ENCODE data around the gene ACSF3.

ACSF3 gene

GRCh38 chr16:89115216-89115861, 21.7 kb downstream of the ACSF3 start:
- no peak for TF ChIP-seq CTCF (IDR thresholded peaks at IDR 0.05)
- no peaks in the 10 kb centered on the region for H3K4me1 ChIP-seq
- H3K9me3 ChIP-seq (ENCODE audit: control insufficient read depth, low read length), result no peaks in the 10 kb centered on the region
- no peak overlapping the region for H3K4me3 ChIP-seq (ENCODE audit: low read depth, low read length)
- H3K79me2 ChIP-seq, result peaks cover 10% of the 10 kb centered on the region
- no peak overlapping the region for H3K27ac ChIP-seq
- no peaks in the 10 kb centered on the region for H3K27me3 ChIP-seq (ENCODE audit: control insufficient read depth, insufficient read depth, low read length)
- no peak overlapping the region for H3K9ac ChIP-seq
- H3K36me3 ChIP-seq (ENCODE audit: control insufficient read depth, insufficient read depth, low read length), result no peaks in the 10 kb centered on the region
- no peak overlapping the region for H3K4me2 ChIP-seq (ENCODE audit: low read length)
- H2AFZ ChIP-seq, result no peak overlapping the region

- no peaks in the 10 kb centered on the region for H3K9me3 ChIP-seq (ENCODE audit: control insufficient read depth, low read length)
- no peak overlapping the region for H2AFZ ChIP-seq
- peaks cover 12% of the 10 kb centered on the region for H3K79me2 ChIP-seq
- no peak overlapping the region for H3K4me3 ChIP-seq (ENCODE audit: low read depth, low read length)
- no peak for TF ChIP-seq CTCF (IDR thresholded peaks at IDR 0.05)
- no peaks in the 10 kb centered on the region for H3K4me1 ChIP-seq
- H3K36me3 ChIP-seq (ENCODE audit: control insufficient read depth, insufficient read depth, low read length), result no peaks in the 10 kb centered on the region
- H3K9ac ChIP-seq, result no peak overlapping the region
- H3K4me2 ChIP-seq (ENCODE audit: low read length), result no peak overlapping the region
- no peaks in the 10 kb centered on the region for H3K27me3 ChIP-seq (ENCODE audit: control insufficient read depth, insufficient read depth, low read length)
- H3K27ac ChIP-seq, result no peak overlapping the region
Observed at GRCh38 chr16:89116341-89117226, 22.9 kb downstream of the ACSF3 start.

- Histone ChIP-seq H3K9me3 (ENCODE audit: control insufficient read depth, low read length) (no peaks in the 10 kb centered on the region), H3K4me1 (no peaks in the 10 kb centered on the region), H2AFZ (no peak overlapping the region), H3K9ac (no peak overlapping the region), H3K4me2 (ENCODE audit: low read length) (no peak overlapping the region), H3K27me3 (ENCODE audit: control insufficient read depth, insufficient read depth, low read length) (no peaks in the 10 kb centered on the region), H3K4me3 (ENCODE audit: low read depth, low read length) (no peak overlapping the region), H3K27ac (no peak overlapping the region), H3K79me2 (peaks cover 6% of the 10 kb centered on the region), H3K36me3 (ENCODE audit: control insufficient read depth, insufficient read depth, low read length) (no peaks in the 10 kb centered on the region)
- TF ChIP-seq CTCF (IDR thresholded peaks at IDR 0.05), result no peak
Observed at GRCh38 chr16:89117227-89117974, 23.7 kb downstream of the ACSF3 start.

- Histone ChIP-seq H3K9ac (no peak overlapping the region), H3K9me3 (ENCODE audit: control insufficient read depth, low read length) (no peaks in the 10 kb centered on the region), H3K4me3 (ENCODE audit: low read depth, low read length) (no peak overlapping the region), H3K27me3 (ENCODE audit: control insufficient read depth, insufficient read depth, low read length) (no peaks in the 10 kb centered on the region), H3K36me3 (ENCODE audit: control insufficient read depth, insufficient read depth, low read length) (no peaks in the 10 kb centered on the region), H2AFZ (no peak overlapping the region), H3K4me1 (no peaks in the 10 kb centered on the region), H3K27ac (no peak overlapping the region), H3K79me2 (peaks cover 4% of the 10 kb centered on the region), H3K4me2 (ENCODE audit: low read length) (no peak overlapping the region)
- TF ChIP-seq CTCF (IDR thresholded peaks at IDR 0.05), result no peak
Observed at GRCh38 chr16:89117975-89118289, 24.3 kb downstream of the ACSF3 start.

Data from parathyroid adenoma (tissue), 2 donors.